CD4-positive, alpha-beta T cell treated with Interleukin-10 for 1 hour (primary cell): ENCODE measurements around the gene SEC61G.

Experiments used
- DNase-seq: peaks from one replicate; pipeline ENCODE4 v3.0.0-alpha.2; 2020

Gene SEC61G

GRCh38 chr7:54757711-54758110 lies 1.3 kb downstream of the SEC61G start:
- DNase-seq, result no peak

GRCh38 chr7:54749200-54749599 lies 9.8 kb downstream of the SEC61G start:
- no peak for DNase-seq

- no peak for DNase-seq
Measured at GRCh38 chr7:54747234-54747633, 11.8 kb downstream of the SEC61G start.

- DNase-seq, result no peak
Measured at GRCh38 chr7:54743580-54743979, 15.4 kb downstream of the SEC61G start.

GRCh38 chr7:54738737-54739136 lies 20.3 kb downstream of the SEC61G start:
- DNase-seq, result no peak

- no peak for DNase-seq
Measured at GRCh38 chr7:54729107-54729506, 29.9 kb downstream of the SEC61G start.

- DNase-seq, result no peak
Measured at GRCh38 chr7:54728411-54728810, 30.6 kb downstream of the SEC61G start.

- DNase-seq, result no peak
Measured at GRCh38 chr7:54725255-54725654, 33.8 kb downstream of the SEC61G start.

GRCh38 chr7:54722502-54722901 lies 36.5 kb downstream of the SEC61G start:
- no peak for DNase-seq

GRCh38 chr7:54722026-54722425 lies 37.0 kb downstream of the SEC61G start:
- DNase-seq, result no peak

GRCh38 chr7:54719974-54720373 lies 39.0 kb downstream of the SEC61G start:
- DNase-seq, result no peak

- no peak for DNase-seq
Measured at GRCh38 chr7:54719425-54719824, 39.6 kb downstream of the SEC61G start.

GRCh38 chr7:54712820-54713219 lies 46.2 kb downstream of the SEC61G start:
- no peak for DNase-seq

GRCh38 chr7:54711900-54712595 lies 47.0 kb downstream of the SEC61G start:
- no peak for DNase-seq

- no peak for DNase-seq
Measured at GRCh38 chr7:54709283-54709682, 49.7 kb downstream of the SEC61G start.

GRCh38 chr7:54705436-54705835 lies 53.6 kb downstream of the SEC61G start:
- no peak for DNase-seq

GRCh38 chr7:54704851-54705250 lies 54.2 kb downstream of the SEC61G start:
- no peak for DNase-seq
